Measurements from ENCODE around the gene SMAP2. TPM values are rescaled to one million over a fixed set of nuclear protein-coding genes. Genes with fewer than 3 reads are reported as not detected.

SMAP2 gene
- total and polyA plus RNA-seq, 10 of the 15 experiments (the other 5 are each of a cell fraction or from before 2014, with no cell fraction given), result 33.4 to 177 (median 105) TPM

GRCh38 chr1:40396420-40396819 is 22.9 kb downstream of the SMAP2 start:
- Histone ChIP-seq H3K27ac (ENCODE audit: control insufficient read depth, insufficient read depth) (peak overlapping the region; percentile 45), H3K9ac (ENCODE audit: control insufficient read depth, insufficient read depth, low read length) (no peak overlapping the region), H2AFZ (ENCODE audit: control insufficient read depth, low read depth, low read length) (no peak overlapping the region), H3K79me2 (ENCODE audit: control insufficient read depth, insufficient read depth, low read length) (peaks cover 99% of the 10 kb centered on the region), H3K27me3 (replicated peaks in 1 of 2; ENCODE audit: control insufficient read depth in 2 of 2, insufficient read depth in 2 of 2, low read length in 1 of 2) (no peaks in the 10 kb centered on the region), H3K4me1 (ENCODE audit: control insufficient read depth, insufficient read depth, low read length) (peaks cover 66% of the 10 kb centered on the region), H3K36me3 (ENCODE audit: control insufficient read depth in 2 of 2, insufficient read depth in 2 of 2, low read length in 1 of 2) (0 out of 4 replicates have a peak, but pooled peaks cover 0 to 3% of the 10 kb centered on the region in 2 experiments), H3K4me3 (peak overlapping the region; percentile 6; the same call in 1 of the 2 replicates), H4K20me1 (ENCODE audit: control insufficient read depth, insufficient read depth) (no peaks in the 10 kb centered on the region; the same call in 1 of the 2 replicates), H3K9me3 (replicated peaks; ENCODE audit: control insufficient read depth, insufficient read depth, low read length) (no peaks in the 10 kb centered on the region), H3K4me2 (ENCODE audit: control insufficient read depth, insufficient read depth) (peak overlapping the region; percentile 20; the same call in 1 of the 2 replicates)
- RAD21 ChIA-PET (ENCODE audit: unreplicated experiment), result interaction anchor here (1.0 to 1.7 kb wide), 3 partner anchors 8 to 58 kb away, joined by 3 to 10 read pairs (median 4); no protein-coding TSS in a partner anchor
- CTCF ChIA-PET, result interaction anchor here (0.7 to 1.4 kb wide), 2 partner anchors 9 to 14 kb away, joined by 3 to 6 read pairs; no protein-coding TSS in a partner anchor
- ATAC-seq (no peak), FAIRE-seq (no peak), DNase-seq (ENCODE audit: low read depth, low spot score) (no peak)
- intact Hi-C loops (cut with micrococcal nuclease; ENCODE audit: unreplicated experiment), result no loop called here
- SMC1A ChIA-PET (ENCODE audit: uncharacterized antibody, unreplicated experiment), result interaction anchor here (1.3 to 7.1 kb wide), 2 partner anchors 8 to 14 kb away, joined by 3 to 93 read pairs; no protein-coding TSS in a partner anchor
- POLR2A ChIA-PET, result interaction anchor here (3.3 to 6.9 kb wide), 2 partner anchors 10 to 14 kb away, joined by 17 to 36 read pairs; no protein-coding TSS in a partner anchor
- in situ Hi-C loops (cut with MboI), result no loop called here
- BruUV-seq (replicated peaks), result no TSS peak
- WGBS (ENCODE audit: insufficient coverage, insufficient replicate concordance, low lambda C conversion rate, missing lambda C conversion rate), result 0% methylated on average over 1 of the region's 1 CpG
- TF ChIP-seq MYC (IDR thresholded peaks at IDR 0.05; ENCODE audit: insufficient read depth, insufficient read length, insufficient replicate concordance, low read length, severe bottlenecking), result no peak
- TF ChIP-seq ZNF384 (IDR thresholded peaks at IDR 0.05; ENCODE audit: borderline replicate concordance, low read depth, low read length), result no peak
- no peak for TF ChIP-seq MTA3 (IDR thresholded peaks at IDR 0.05; ENCODE audit: borderline replicate concordance, low read length)
- no peak for TF ChIP-seq RFX5 (IDR thresholded peaks at IDR 0.05; ENCODE audit: low read depth, low read length)
- no peak for TF ChIP-seq RBBP5 (conservative IDR thresholded peaks at IDR 0.05)
- no peak for TF ChIP-seq FOS (IDR thresholded peaks at IDR 0.05; ENCODE audit: borderline replicate concordance, extremely low read depth, insufficient read length)
- no peak for TF ChIP-seq YY1 (IDR thresholded peaks at IDR 0.05; ENCODE audit: low read depth, low read length)
- TF ChIP-seq, protein P1, sequence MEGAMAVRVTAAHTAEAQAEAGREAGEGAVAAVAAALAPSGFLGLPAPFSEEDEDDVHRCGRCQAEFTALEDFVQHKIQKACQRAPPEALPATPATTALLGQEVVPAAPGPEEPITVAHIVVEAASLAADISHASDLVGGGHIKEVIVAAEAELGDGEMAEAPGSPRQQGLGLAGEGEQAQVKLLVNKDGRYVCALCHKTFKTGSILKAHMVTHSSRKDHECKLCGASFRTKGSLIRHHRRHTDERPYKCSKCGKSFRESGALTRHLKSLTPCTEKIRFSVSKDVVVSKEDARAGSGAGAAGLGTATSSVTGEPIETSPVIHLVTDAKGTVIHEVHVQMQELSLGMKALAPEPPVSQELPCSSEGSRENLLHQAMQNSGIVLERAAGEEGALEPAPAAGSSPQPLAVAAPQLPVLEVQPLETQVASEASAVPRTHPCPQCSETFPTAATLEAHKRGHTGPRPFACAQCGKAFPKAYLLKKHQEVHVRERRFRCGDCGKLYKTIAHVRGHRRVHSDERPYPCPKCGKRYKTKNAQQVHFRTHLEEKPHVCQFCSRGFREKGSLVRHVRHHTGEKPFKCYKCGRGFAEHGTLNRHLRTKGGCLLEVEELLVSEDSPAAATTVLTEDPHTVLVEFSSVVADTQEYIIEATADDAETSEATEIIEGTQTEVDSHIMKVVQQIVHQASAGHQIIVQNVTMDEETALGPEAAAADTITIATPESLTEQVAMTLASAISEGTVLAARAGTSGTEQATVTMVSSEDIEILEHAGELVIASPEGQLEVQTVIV (IDR thresholded peaks at IDR 0.05; ENCODE audit: borderline replicate concordance, partially characterized antibody), result no peak
- TF ChIP-seq ZNF24 (IDR thresholded peaks at IDR 0.05), result no peak
- TF ChIP-seq, protein P2, sequence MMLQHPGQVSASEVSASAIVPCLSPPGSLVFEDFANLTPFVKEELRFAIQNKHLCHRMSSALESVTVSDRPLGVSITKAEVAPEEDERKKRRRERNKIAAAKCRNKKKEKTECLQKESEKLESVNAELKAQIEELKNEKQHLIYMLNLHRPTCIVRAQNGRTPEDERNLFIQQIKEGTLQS (IDR thresholded peaks at IDR 0.05; ENCODE audit: borderline replicate concordance, extremely low read depth, low read depth, low read length), result no peak
- TF ChIP-seq PBX3 (IDR thresholded peaks at IDR 0.05; ENCODE audit: insufficient replicate concordance, low read depth, low read length), result no peak
- no peak for TF ChIP-seq GABPA (IDR thresholded peaks at IDR 0.05; ENCODE audit: low read depth)
- TF ChIP-seq IRF3 (IDR thresholded peaks at IDR 0.05), result no peak
- no peak for TF ChIP-seq FOXK2 (IDR thresholded peaks at IDR 0.05)
- no peak for TF ChIP-seq POLR2A (IDR thresholded peaks at IDR 0.05; ENCODE audit: low read depth, low read length)
- TF ChIP-seq POLR2AphosphoS5 (IDR thresholded peaks at IDR 0.05; ENCODE audit: low read length), result no peak

Data from GM12878 (cell line).